Stimulated activated naive CD8-positive, alpha-beta T cell treated with anti-CD3 and anti-CD28 coated beads, Interleukin-15, amount 100 ng/mL, for 72 hours (primary cell): ENCODE results near the gene ZIC4.

ENCODE experiments used
- ATAC-seq: fragments of 150-1000 bp; cut with Tn5 transposase; 2 replicates; pipeline ENCODE4 v1.10.0; 2021; ENCODE audit warnings: mild to moderate bottlenecking, moderate library complexity
- DNase-seq, 2 donors: peaks; one replicate each; pipeline ENCODE4 v3.0.0; 2021 to 2022
- H3K27ac Mint-ChIP-seq, 2 donors: one replicate each; pipeline ENCODE4 v1.8.0; 2022; ENCODE audit warnings: mild to moderate bottlenecking in 2 of 2, mixed read lengths in 2 of 2, moderate library complexity in 2 of 2
- H3K27me3 Mint-ChIP-seq: one replicate; pipeline ENCODE4 v1.8.0; 2022; ENCODE audit warnings: mixed read lengths
- H3K4me1 Mint-ChIP-seq: one replicate; pipeline ENCODE4 v1.8.0; 2022; ENCODE audit warnings: mild to moderate bottlenecking, mixed read lengths
- H3K4me3 Mint-ChIP-seq, 2 donors: one replicate each; pipeline ENCODE4 v1.8.0; 2022; ENCODE audit warnings: mild to moderate bottlenecking in 2 of 2, mixed read lengths in 2 of 2, moderate library complexity in 1 of 2
- H3K9me3 Mint-ChIP-seq, 2 donors: one replicate each; pipeline ENCODE4 v1.8.0; 2022; ENCODE audit warnings: mixed read lengths in 2 of 2

ZIC4 gene

DNA sequence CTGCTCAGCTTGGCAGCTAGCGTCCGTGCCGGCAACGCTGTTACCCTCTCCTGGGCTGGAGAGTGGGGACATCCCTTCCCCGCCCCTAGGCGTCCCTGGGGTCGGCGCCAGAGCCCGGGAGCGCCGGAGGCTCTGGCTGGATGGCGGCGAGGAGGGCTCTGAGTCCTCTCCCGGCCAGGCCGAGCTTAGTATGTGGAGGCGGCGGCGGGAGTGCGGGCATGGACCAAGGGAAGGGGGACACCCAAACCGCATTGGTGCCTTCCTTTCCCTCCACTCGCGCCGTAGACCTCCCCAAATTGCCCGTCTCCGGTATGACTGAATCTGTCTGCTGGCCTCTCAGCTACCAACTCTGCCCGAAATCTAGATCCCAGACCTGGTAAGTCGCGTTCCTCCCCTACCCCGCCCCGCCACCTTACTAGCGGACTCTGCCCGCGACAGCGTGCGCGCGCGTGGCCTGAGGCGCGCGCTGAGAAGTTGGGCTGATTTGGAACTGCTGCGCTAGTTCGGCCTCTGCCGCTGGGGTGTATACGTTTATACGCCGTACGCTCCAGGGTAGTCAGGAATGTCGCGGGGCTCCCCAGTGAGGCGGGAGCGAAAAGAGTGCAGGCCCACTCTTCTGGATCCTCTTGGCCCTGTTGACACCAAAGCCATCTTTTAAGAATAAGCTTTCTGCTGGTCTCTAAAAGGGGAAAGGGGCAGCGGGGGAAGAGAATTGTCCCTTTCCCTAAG is 15.0 kb upstream of the ZIC4 start:
- DNase-seq = no peak
- ATAC-seq = no peak
- H3K4me1 Mint-ChIP-seq = peaks cover 17% of the 10 kb centered on the region
- H3K27ac Mint-ChIP-seq = no peak overlapping the region
- no peak overlapping the region for H3K4me3 Mint-ChIP-seq
- H3K9me3 Mint-ChIP-seq = peaks cover 0 to 7% of the 10 kb centered on the region in 2 donors
- peaks cover 86% of the 10 kb centered on the region for H3K27me3 Mint-ChIP-seq

GRCh38 chr3:147420353-147421183 is 14.2 kb upstream of the ZIC4 start:
- H3K27me3 Mint-ChIP-seq = peaks cover 91% of the 10 kb centered on the region
- no peak overlapping the region for H3K4me3 Mint-ChIP-seq
- H3K4me1 Mint-ChIP-seq = peaks cover 17% of the 10 kb centered on the region
- no peak overlapping the region for H3K27ac Mint-ChIP-seq
- DNase-seq (no peak), ATAC-seq (no peak)
- peaks cover 3 to 7% of the 10 kb centered on the region in 2 donors for H3K9me3 Mint-ChIP-seq

- Mint-ChIP-seq H3K4me3 (no peak overlapping the region), H3K4me1 (peaks cover 17% of the 10 kb centered on the region), H3K27me3 (peaks cover 94% of the 10 kb centered on the region), H3K9me3 (peaks cover 7% of the 10 kb centered on the region in 2 donors), H3K27ac (peak overlapping the region in 1 of 2 donors; percentile 28)
- ATAC-seq (no peak), DNase-seq (no peak)
Observed at GRCh38 chr3:147419781-147420224, 13.5 kb upstream of the ZIC4 start.

GRCh38 chr3:147418808-147419701 is 12.7 kb upstream of the ZIC4 start:
- ATAC-seq = no peak
- no peak overlapping the region for H3K4me3 Mint-ChIP-seq
- H3K27ac Mint-ChIP-seq = peak overlapping the region in 1 of 2 donors; percentile 59
- H3K4me1 Mint-ChIP-seq = peaks cover 17% of the 10 kb centered on the region
- peaks cover 7% of the 10 kb centered on the region in 2 donors for H3K9me3 Mint-ChIP-seq
- DNase-seq = no peak
- H3K27me3 Mint-ChIP-seq = peaks cover 94% of the 10 kb centered on the region

DNA sequence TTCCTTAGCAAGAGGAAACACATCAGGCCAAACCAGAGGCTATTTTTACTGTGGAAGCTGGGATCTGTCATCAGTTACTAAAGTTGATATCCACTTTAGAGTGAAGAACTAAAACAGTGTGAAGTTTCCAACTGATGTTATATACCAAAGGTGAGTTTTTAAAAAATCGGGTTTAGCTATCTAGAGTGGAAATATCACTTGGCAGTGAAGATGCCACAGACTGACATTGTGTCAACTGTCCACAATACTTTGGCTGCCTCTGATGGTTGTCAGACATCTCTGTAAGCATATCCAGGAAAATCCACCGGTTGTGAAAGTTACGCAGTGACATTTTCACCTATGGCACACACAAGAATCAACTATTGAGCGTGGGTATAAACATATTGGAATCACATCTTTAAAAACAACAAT is 12.0 kb upstream of the ZIC4 start:
- H3K4me3 Mint-ChIP-seq = no peak overlapping the region
- peaks cover 21% of the 10 kb centered on the region for H3K4me1 Mint-ChIP-seq
- ATAC-seq (no peak), DNase-seq (no peak)
- H3K9me3 Mint-ChIP-seq = peaks cover 7 to 10% of the 10 kb centered on the region in 2 donors
- H3K27ac Mint-ChIP-seq = no peak overlapping the region
- H3K27me3 Mint-ChIP-seq = peaks cover 94% of the 10 kb centered on the region

DNA sequence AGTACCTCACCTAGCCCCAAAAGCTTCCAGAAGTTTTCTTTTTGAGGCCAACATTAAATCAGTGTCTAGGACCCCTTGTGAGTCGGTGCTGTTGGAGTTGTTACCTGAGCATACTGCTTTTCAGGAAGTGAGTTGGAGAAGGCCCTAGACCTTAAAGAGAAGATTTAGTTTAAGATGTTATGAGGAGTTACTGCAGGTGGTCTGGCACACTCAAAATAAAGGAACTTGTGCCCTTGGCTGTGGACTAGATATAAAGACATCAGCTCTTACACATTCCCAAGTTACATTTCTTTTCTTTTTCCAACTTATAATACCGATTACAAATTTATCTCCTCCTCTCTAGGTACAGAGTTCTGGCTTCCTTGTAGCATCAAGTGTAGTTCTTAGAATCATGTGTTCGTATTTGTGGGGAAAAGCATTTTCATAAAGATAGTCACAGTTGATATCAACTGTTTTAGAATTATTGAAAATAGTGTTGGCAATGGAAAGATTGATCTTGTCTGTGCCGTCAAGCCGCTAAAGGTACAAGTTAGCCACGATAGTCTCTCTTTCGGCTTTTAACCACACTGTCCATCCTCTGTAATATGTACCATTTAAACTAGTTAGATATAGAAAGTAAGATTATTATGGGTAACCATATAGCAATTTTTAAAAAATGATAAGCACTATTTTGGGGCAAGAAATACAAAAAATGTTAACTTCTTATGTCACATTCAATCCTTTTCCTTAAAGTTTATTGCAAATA is 11.4 kb upstream of the ZIC4 start:
- ATAC-seq (no peak), DNase-seq (no peak)
- H3K4me3 Mint-ChIP-seq = no peak overlapping the region
- H3K27me3 Mint-ChIP-seq = peaks cover 94% of the 10 kb centered on the region
- H3K9me3 Mint-ChIP-seq = peaks cover 7 to 13% of the 10 kb centered on the region in 2 donors
- peaks cover 24% of the 10 kb centered on the region for H3K4me1 Mint-ChIP-seq
- peak overlapping the region in 1 of 2 donors; percentile 27 for H3K27ac Mint-ChIP-seq

GRCh38 chr3:147416931-147417330 is 10.6 kb upstream of the ZIC4 start:
- DNase-seq = no peak
- H3K4me3 Mint-ChIP-seq = no peak overlapping the region
- peaks cover 94% of the 10 kb centered on the region for H3K27me3 Mint-ChIP-seq
- no peak for ATAC-seq
- H3K27ac Mint-ChIP-seq = no peak overlapping the region
- peaks cover 28% of the 10 kb centered on the region for H3K4me1 Mint-ChIP-seq
- peaks cover 7 to 13% of the 10 kb centered on the region in 2 donors for H3K9me3 Mint-ChIP-seq

DNA sequence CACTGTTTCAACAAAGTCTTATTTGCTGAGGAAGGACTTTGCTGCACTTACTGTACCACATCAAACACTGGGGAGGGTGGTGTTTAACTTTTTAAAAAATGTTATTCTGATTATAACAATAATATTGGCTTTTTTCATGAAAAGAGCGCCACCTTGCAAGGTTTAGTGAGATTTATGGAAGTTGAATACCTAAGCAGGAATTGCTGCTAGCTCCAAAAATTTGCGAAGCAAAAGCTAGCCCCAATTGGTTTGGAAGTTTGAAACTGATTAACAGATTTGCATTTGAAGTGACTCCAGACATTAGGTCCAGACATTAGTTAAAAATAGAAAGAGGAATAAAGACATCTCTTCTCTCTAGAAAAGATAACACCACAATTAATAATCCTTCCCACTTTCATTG is 9.5 kb upstream of the ZIC4 start:
- Mint-ChIP-seq H3K4me1 (peaks cover 37% of the 10 kb centered on the region), H3K4me3 (no peak overlapping the region), H3K9me3 (peaks cover 7 to 21% of the 10 kb centered on the region in 2 donors), H3K27ac (no peak overlapping the region), H3K27me3 (peaks cover 96% of the 10 kb centered on the region)
- DNase-seq (no peak), ATAC-seq (no peak)

DNA sequence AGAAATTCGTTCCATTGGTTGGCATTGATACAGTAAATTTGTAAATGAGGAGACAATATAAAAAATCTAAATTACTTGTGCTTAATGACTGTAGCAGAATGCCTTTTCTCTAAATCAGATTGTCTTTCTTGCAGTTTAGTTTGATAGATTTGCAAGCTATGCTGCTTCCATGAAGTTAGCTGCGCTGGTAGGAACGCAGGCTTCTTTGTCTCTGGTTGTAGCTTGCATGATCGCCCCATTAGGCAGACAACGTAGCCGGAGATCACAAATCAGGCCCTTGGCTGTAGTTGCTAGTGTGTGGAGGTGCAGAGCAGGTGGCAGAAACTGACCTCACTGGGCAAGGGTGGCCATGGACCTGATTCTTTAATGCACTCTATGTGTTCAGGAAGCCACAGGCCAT is 8.9 kb upstream of the ZIC4 start:
- no peak for DNase-seq
- H3K27ac Mint-ChIP-seq = no peak overlapping the region
- H3K4me1 Mint-ChIP-seq = peaks cover 43% of the 10 kb centered on the region

DNA sequence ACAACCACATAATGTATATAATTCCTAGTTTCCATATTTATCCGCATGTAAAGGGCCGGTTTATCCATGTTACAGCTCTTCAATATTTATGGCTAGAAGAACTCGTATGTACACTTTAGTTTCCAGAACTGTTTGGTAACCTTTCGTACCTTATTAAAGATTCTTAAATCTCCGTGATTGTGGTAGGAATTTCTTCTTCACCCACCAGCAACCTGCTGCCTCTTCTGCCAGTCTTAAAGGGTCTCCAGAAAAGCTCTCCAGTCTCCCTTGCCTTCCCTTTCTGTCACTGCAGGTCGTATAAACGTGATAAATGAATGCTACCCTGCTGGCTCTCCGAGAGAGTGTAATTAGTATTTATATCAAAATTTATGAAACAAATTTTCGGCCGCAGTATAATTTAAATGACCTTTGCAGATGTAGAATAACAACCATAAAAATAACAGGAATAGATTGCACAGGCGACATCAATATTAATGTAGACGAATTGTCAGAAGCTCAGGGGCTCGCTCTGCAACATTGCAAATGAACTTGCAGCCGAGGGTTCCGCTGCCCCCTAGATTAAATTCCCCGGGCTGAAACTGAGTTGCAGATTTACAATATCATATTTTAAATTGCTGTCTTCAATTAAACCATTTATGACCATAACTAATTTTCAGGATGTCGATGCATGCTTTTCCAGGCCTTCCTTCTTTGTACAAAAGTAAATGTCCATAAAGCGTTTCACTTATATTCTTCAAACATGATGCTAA is 8.2 kb upstream of the ZIC4 start:
- Mint-ChIP-seq H3K27me3 (peaks cover 94% of the 10 kb centered on the region), H3K4me1 (peaks cover 39% of the 10 kb centered on the region), H3K4me3 (no peak overlapping the region), H3K9me3 (peaks cover 7 to 16% of the 10 kb centered on the region in 2 donors), H3K27ac (no peak overlapping the region)
- no peak for DNase-seq
- ATAC-seq = no peak

More for the DNA sequence above, 8.9 kb upstream of the ZIC4 start:
- no peak overlapping the region for H3K4me3 Mint-ChIP-seq
- H3K9me3 Mint-ChIP-seq = peaks cover 7 to 21% of the 10 kb centered on the region in 2 donors
- peaks cover 96% of the 10 kb centered on the region for H3K27me3 Mint-ChIP-seq
- no peak for ATAC-seq

GRCh38 chr3:147413686-147414389 is 7.5 kb upstream of the ZIC4 start:
- peak overlapping the region in 1 of 2 donors; percentile 60 for H3K27ac Mint-ChIP-seq
- ATAC-seq (no peak), DNase-seq (no peak)
- peaks cover 94% of the 10 kb centered on the region for H3K27me3 Mint-ChIP-seq
- peaks cover 40% of the 10 kb centered on the region for H3K4me1 Mint-ChIP-seq
- H3K4me3 Mint-ChIP-seq = peak overlapping the region; percentile 69 to 84
- peaks cover 7 to 21% of the 10 kb centered on the region in 2 donors for H3K9me3 Mint-ChIP-seq

DNA sequence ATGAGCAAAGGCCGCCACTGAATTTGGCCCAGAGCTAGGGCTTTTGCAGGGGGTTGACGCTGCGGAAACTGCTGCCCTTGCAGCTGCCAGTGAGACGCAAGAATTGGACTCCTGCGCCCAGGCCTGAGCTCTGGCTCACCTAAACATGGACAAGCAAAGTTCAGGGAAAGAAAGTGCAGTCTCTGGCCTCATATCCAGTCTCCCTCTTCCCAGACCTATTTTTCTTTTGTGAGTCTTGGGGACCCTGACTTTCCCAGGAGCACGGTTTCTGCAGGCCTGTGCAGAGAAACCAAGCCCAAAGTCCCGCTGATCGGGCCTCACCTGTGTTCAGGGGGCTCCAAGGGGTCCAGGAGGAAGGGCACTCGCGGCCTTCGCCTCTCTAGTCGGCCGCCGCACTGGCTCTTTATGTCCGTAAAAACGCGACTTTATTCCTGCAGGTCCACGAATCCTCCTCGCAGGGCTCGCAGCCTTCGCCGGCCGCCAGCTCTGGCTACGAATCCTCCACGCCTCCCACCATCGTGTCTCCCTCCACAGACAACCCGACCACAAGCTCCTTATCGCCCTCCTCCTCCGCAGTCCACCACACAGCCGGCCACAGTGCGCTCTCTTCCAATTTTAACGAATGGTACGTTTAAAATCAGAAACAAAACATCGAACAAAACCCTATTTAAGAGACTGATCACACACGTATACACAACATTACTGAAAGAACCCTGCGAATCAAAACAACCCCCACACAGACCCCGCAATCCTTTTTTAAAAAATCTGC is 6.8 kb upstream of the ZIC4 start:
- no peak for DNase-seq
- peaks cover 45% of the 10 kb centered on the region for H3K4me1 Mint-ChIP-seq
- peaks cover 14 to 28% of the 10 kb centered on the region in 2 donors for H3K9me3 Mint-ChIP-seq
- peak overlapping the region; percentile 69 to 84 for H3K4me3 Mint-ChIP-seq
- ATAC-seq = no peak
- peaks cover 94% of the 10 kb centered on the region for H3K27me3 Mint-ChIP-seq
- H3K27ac Mint-ChIP-seq = peak overlapping the region in 1 of 2 donors; percentile 60
